SK-N-SH (cell line): ENCODE results near the gene METTL17. TPM values are rescaled to one million over a fixed set of nuclear protein-coding genes. Genes with fewer than 3 reads are reported as not detected.

Source experiments
- CTCF ChIA-PET: fragments of 300-600, 350-600 bp; formaldehyde crosslinking; extraction: SDS; loops from one replicate; lab custom pipeline; 2021; lab: Yijun Ruan, JAX
- POLR2A ChIA-PET: fragments of 350-600 bp; sonication (Branson Sonifier 250); formaldehyde crosslinking; extraction: SDS; loops from one replicate; lab custom pipeline; 2020; ENCODE audit warnings: antibody characterized with exemption, inconsistent platforms; lab: Yijun Ruan, JAX
- DNase-seq: peaks from one replicate; pipeline ENCODE4 v3.0.0; 2012
- H2AFZ ChIP-seq: fragments of 200-600 bp; sonication (generic); 2 replicates; pipeline ENCODE4 v1.8.1; 2016; ENCODE audit warnings: antibody characterized with exemption, mild to moderate bottlenecking, low read depth
- H3F3A ChIP-seq: fragments of 200-600 bp; sonication (generic); replicated peaks from 2 replicates; pipeline ENCODE3; 2016; ENCODE audit warnings: antibody characterized with exemption, mild to moderate bottlenecking; ENCODE audit not compliant: insufficient read depth
- H3K27ac ChIP-seq, 2 experiments: fragments of 200-500 bp in 1 of 2; fragments of 200-600 bp in 1 of 2; sonication (Bioruptor generic) in 1 of 2; sonication (generic), shearing (Covaris generic) in 1 of 2; 2 replicates each; pipeline versions ENCODE4 v1.5.1 to v1.6.1; 2014 to 2016; ENCODE audit warnings: low read depth in 2 of 2, inconsistent platforms in 1 of 2, low read length in 1 of 2, mild to moderate bottlenecking in 1 of 2, mixed read lengths in 1 of 2
- H3K27me3 ChIP-seq: fragments of 200-600 bp; sonication (generic), shearing (Covaris generic); 2 replicates; pipeline ENCODE4 v1.6.1; 2016; ENCODE audit warnings: mixed run types; ENCODE audit not compliant: insufficient read depth
- H3K36me3 ChIP-seq, 2 experiments: fragments of 200-500 bp in 1 of 2; fragments of 200-600 bp in 1 of 2; sonication (Bioruptor generic) in 1 of 2; sonication (generic) in 1 of 2; replicated peaks in 1 of 2; 2 replicates each; pipeline versions ENCODE3 to v1.5.1; 2014 to 2016; ENCODE audit warnings: low read length in 1 of 2, mild to moderate bottlenecking in 1 of 2; ENCODE audit not compliant: insufficient read depth in 2 of 2, control insufficient read depth in 1 of 2
- H3K4me1 ChIP-seq, 2 experiments: fragments of 200-500 bp in 1 of 2; fragments of 200-600 bp in 1 of 2; sonication (Bioruptor generic) in 1 of 2; sonication (generic), shearing (Covaris generic) in 1 of 2; 2 replicates each; pipeline versions ENCODE4 v1.5.1 to v1.6.1; 2014 to 2016; ENCODE audit warnings: low read depth in 1 of 2, low read length in 1 of 2, mixed run types in 1 of 2; ENCODE audit not compliant: insufficient read depth in 2 of 2, control insufficient read depth in 1 of 2
- H3K4me2 ChIP-seq: fragments of 200-600 bp; sonication (generic), shearing (Covaris generic); 2 replicates; pipeline ENCODE4 v1.6.1; 2017; ENCODE audit warnings: mixed run types
- H3K4me3 ChIP-seq, 2 experiments: fragments of 200-500 bp in 1 of 2; fragments of 200-600 bp in 1 of 2; sonication (Bioruptor generic) in 1 of 2; sonication (generic), shearing (Covaris generic) in 1 of 2; 2 replicates each; pipeline versions ENCODE4 v1.5.1 to v1.8.1; 2014 to 2016; ENCODE audit warnings: low read depth in 2 of 2, inconsistent platforms in 1 of 2, low read length in 1 of 2, mild to moderate bottlenecking in 1 of 2, mixed read lengths in 1 of 2, moderate library complexity in 1 of 2
- H3K79me2 ChIP-seq: fragments of 200-600 bp; sonication (generic); 2 replicates; pipeline ENCODE4 v1.8.1; 2017; ENCODE audit warnings: mild to moderate bottlenecking; ENCODE audit not compliant: insufficient read depth
- H3K9ac ChIP-seq: fragments of 200-600 bp; sonication (generic); 2 replicates; pipeline ENCODE4 v1.6.1; 2017; ENCODE audit warnings: mixed run types
- H3K9me2 ChIP-seq: fragments of 200-600 bp; sonication (generic); 2 replicates; pipeline ENCODE4 v1.6.1; 2017; ENCODE audit warnings: mixed run types
- H3K9me3 ChIP-seq: fragments of 200-600 bp; sonication (generic); 2 replicates; pipeline ENCODE4 v1.6.1; 2017; ENCODE audit warnings: mixed run types, mild to moderate bottlenecking, moderate library complexity
- H4K20me1 ChIP-seq: fragments of 200-600 bp; sonication (generic); 2 replicates; pipeline ENCODE4 v1.6.1; 2017; ENCODE audit warnings: mild to moderate bottlenecking, mixed run types; ENCODE audit not compliant: insufficient read depth
- CTCF ChIP-seq: fragments of 200-600 bp; sonication (generic); IDR thresholded peaks from 2 replicates; pipeline ENCODE4 v1.6.1; 2017; ENCODE audit warnings: antibody characterized with exemption, mild to moderate bottlenecking, moderate library complexity
- ELF1 ChIP-seq: IDR thresholded peaks from 2 replicates; pipeline ENCODE4 v1.4.0; 2012
- EP300 ChIP-seq, 2 experiments: IDR thresholded peaks; 2 replicates each; pipeline versions ENCODE4 v1.4.0 to v1.6.1; 2012; ENCODE audit warnings: borderline replicate concordance in 1 of 2, low read depth in 1 of 2, low read length in 1 of 2
- EZH2phosphoT487 ChIP-seq: fragments of 200-600 bp; sonication (generic); IDR thresholded peaks from 2 replicates; pipeline ENCODE4 v1.6.1; 2017; ENCODE audit warnings: low read depth, mixed run types, mild to moderate bottlenecking, antibody characterized with exemption, moderate library complexity, borderline replicate concordance
- FOXJ3 ChIP-seq: sonication (generic); formaldehyde crosslinking; IDR thresholded peaks from 2 replicates; pipeline ENCODE4 v1.5.1; 2020; ENCODE audit warnings: mild to moderate bottlenecking, missing genetic modification reagents
- FOXM1 ChIP-seq: IDR thresholded peaks from 2 replicates; pipeline ENCODE4 v1.4.0; 2012; ENCODE audit warnings: low read depth, mild to moderate bottlenecking
- GATA2 ChIP-seq: sonication (generic); formaldehyde crosslinking; IDR thresholded peaks from 2 replicates; pipeline ENCODE4 v1.5.0; 2020; ENCODE audit warnings: mild to moderate bottlenecking, missing genetic modification reagents
- JUND ChIP-seq: IDR thresholded peaks from 2 replicates; pipeline ENCODE4 v1.4.0; 2012
- MEF2A ChIP-seq: IDR thresholded peaks from 2 replicates; pipeline ENCODE4 v1.4.0; 2012; ENCODE audit warnings: low read depth, borderline replicate concordance
- NRF1 ChIP-seq: IDR thresholded peaks from 2 replicates; pipeline ENCODE4 v1.6.1; 2012; ENCODE audit warnings: low read depth, mild to moderate bottlenecking, low read length
- POLR2AphosphoS5 ChIP-seq: IDR thresholded peaks from 2 replicates; pipeline ENCODE4 v1.6.1; 2012; ENCODE audit warnings: low read depth, low read length
- RAD21 ChIP-seq: IDR thresholded peaks from 2 replicates; pipeline ENCODE4 v1.6.1; 2012; ENCODE audit warnings: mild to moderate bottlenecking, low read length
- RCOR1 ChIP-seq: fragments of 150-350 bp; IDR thresholded peaks from 2 replicates; pipeline ENCODE4 v1.6.1; 2017; ENCODE audit warnings: antibody characterized with exemption, low read length
- RFX5 ChIP-seq: IDR thresholded peaks from 2 replicates; pipeline ENCODE4 v1.6.1; 2012; ENCODE audit warnings: mild to moderate bottlenecking, improper control_type of control experiment, low read length
- RXRA ChIP-seq: IDR thresholded peaks from 2 replicates; pipeline ENCODE4 v1.4.0; 2012; ENCODE audit warnings: low read depth, mild to moderate bottlenecking, borderline replicate concordance
- SIN3A ChIP-seq: IDR thresholded peaks from 2 replicates; pipeline ENCODE4 v1.6.1; 2012; ENCODE audit warnings: low read depth, mild to moderate bottlenecking, low read length, moderate library complexity, borderline replicate concordance
- SMC3 ChIP-seq: IDR thresholded peaks from 2 replicates; pipeline ENCODE4 v1.6.1; 2012; ENCODE audit warnings: low read depth, low read length, improper control_type of control experiment
- TAF1 ChIP-seq: IDR thresholded peaks from 2 replicates; pipeline ENCODE4 v1.6.1; 2012; ENCODE audit warnings: low read depth, mild to moderate bottlenecking, low read length, moderate library complexity, borderline replicate concordance
- TCF12 ChIP-seq: IDR thresholded peaks from 2 replicates; pipeline ENCODE4 v1.4.0; 2012
- WGBS: methylation state at CpG from one replicate; pipeline ENCODE4 v1.1.6; 2017; ENCODE audit warnings: low lambda C conversion rate; 5-methylcytosine and 5-hydroxymethylcytosine counted together
- polyA plus RNA-seq, 3 experiments: library from polyadenylated mRNA; depleted of rRNA; stranded (reverse); fragments of >200 nt; gene quantifications; 2 replicates each; pipeline ENCODE4 v1.2.3, GENCODE V29; 2012

METTL17 gene
- polyA plus RNA-seq, 1 of the 3 experiments (the other 2 are of a cell fraction) = 104 TPM

DNA sequence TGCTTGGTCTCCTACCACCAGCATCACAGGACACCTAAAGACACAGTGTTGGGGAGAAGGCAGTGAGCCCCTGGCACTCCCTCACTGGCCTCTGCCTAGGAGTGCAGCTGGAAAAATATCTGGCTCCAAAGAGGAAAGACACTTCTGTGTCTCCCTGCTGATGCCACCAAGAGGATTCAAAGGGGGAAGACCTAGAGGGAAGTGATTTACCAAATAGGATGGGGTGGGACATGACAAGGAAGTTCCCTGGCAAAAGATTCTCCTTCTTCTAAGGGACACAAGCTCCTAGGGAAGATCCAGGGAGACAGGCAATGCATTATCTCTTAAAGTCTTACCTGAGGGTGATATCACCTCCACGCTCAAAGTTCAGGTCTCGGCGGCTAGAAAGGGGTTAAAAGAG is 29.0 kb downstream of the METTL17 start:
- Histone ChIP-seq H3K36me3 (no peaks in the 10 kb centered on the region), H2AFZ (no peak overlapping the region), H3K9me3 (no peaks in the 10 kb centered on the region), H3K4me2 (no peak overlapping the region), H3K4me3 (no peak overlapping the region), H4K20me1 (no peaks in the 10 kb centered on the region), H3K9ac (no peak overlapping the region), H3K4me1 (no peaks in the 10 kb centered on the region; a peak in 1 of 4 replicates), H3F3A (no peaks in the 10 kb centered on the region), H3K9me2 (no peaks in the 10 kb centered on the region), H3K27me3 (no peaks in the 10 kb centered on the region), H3K27ac (no peak overlapping the region), H3K79me2 (no peaks in the 10 kb centered on the region)
- no peak for DNase-seq
- 90% methylated on average over 3 of the region's 3 CpGs for WGBS
- ChIA-PET CTCF (interaction anchor here (0.9 to 18.2 kb wide), 8 partner anchors 16 to 117 kb away, joined by 3 to 555 read pairs (median 8); partner anchors contain the start of genes RNASE7, TMEM253 and ZNF219), POLR2A (no interaction called here)
- TF ChIP-seq RFX5 (no peak), POLR2AphosphoS5 (no peak), SIN3A (no peak), TCF12 (no peak), EP300 (IDR thresholded peaks at IDR 0.05; ENCODE audit: borderline replicate concordance in 1 of 2, low read depth in 1 of 2, low read length in 1 of 2) (no peak), TAF1 (no peak), CTCF (no peak), FOXJ3 (CRISPR knock-in tag) (no peak), FOXM1 (no peak), EZH2phosphoT487 (no peak), RXRA (no peak), MEF2A (no peak), RCOR1 (no peak), GATA2 (CRISPR knock-in tag) (no peak), RAD21 (no peak), ELF1 (no peak), SMC3 (no peak)

GRCh38 chr14:21019366-21019765 is 29.6 kb downstream of the METTL17 start:
- H3F3A ChIP-seq = no peaks in the 10 kb centered on the region
- TF ChIP-seq JUND = no peak
- no peak for TF ChIP-seq NRF1
- TF ChIP-seq EP300 (IDR thresholded peaks at IDR 0.05; ENCODE audit: borderline replicate concordance in 1 of 2, low read depth in 1 of 2, low read length in 1 of 2) = no peak
- no peak for TF ChIP-seq POLR2AphosphoS5
- no peak for TF ChIP-seq ELF1
- DNase-seq = no peak
- H3K9me3 ChIP-seq = no peaks in the 10 kb centered on the region
- no peaks in the 10 kb centered on the region for H3K36me3 ChIP-seq
- ChIA-PET POLR2A (no interaction called here), CTCF (interaction anchor here (0.9 to 18.2 kb wide), 5 partner anchors 22 to 82 kb away, joined by 3 to 555 read pairs (median 7); partner anchors contain the start of genes RNASE7, TMEM253 and ZNF219)
- H3K4me1 ChIP-seq = peaks cover 0 to 5% of the 10 kb centered on the region in 2 experiments; a peak in 1 of 4 replicates
- H3K27me3 ChIP-seq = no peaks in the 10 kb centered on the region
- no peaks in the 10 kb centered on the region for H3K9me2 ChIP-seq
- no peak overlapping the region for H3K4me2 ChIP-seq
- H3K79me2 ChIP-seq = no peaks in the 10 kb centered on the region
- no peak overlapping the region for H3K4me3 ChIP-seq
- no peaks in the 10 kb centered on the region for H4K20me1 ChIP-seq
- H3K27ac ChIP-seq = no peak overlapping the region
- WGBS = 47% methylated on average over 1 of the region's 1 CpG
- no peak overlapping the region for H2AFZ ChIP-seq
- no peak overlapping the region for H3K9ac ChIP-seq
